Measurements from ENCODE around the gene TLN1.

DNA sequence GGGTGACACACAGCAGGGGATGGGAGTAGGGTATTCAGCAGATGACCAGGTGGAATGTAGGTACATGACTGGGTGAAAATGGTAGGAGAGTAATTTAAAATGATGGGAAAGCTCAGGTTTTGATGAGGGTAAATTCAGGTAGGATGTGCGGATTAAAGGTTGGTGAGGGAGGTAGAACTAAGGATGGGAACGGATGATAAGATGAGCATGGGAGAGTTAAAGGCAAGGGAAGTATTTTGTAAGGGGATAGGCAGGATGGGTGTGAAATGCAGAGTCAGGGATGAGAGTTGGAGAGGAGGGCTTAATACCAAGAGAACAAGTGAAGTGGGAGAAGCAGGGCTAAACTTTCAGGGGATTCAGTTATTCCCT, 1.5 kb downstream of the TLN1 start:
- TF ChIP-seq CTCF (IDR thresholded peaks at IDR 0.05) = no peak
- no peak for TF ChIP-seq NR2C2 (CRISPR knock-in tag; IDR thresholded peaks at IDR 0.05)
- TF ChIP-seq ZNF138 (CRISPR knock-in tag; conservative IDR thresholded peaks at IDR 0.05) = no peak
- TF ChIP-seq ZNF396 (CRISPR knock-in tag; IDR thresholded peaks at IDR 0.05; ENCODE audit: borderline replicate concordance) = no peak
- TF ChIP-seq CBFB (CRISPR knock-in tag; IDR thresholded peaks at IDR 0.05; ENCODE audit: low read depth) = no peak

Measured in WTC11 (cell line).